CD4-positive, alpha-beta T cell (primary cell): ENCODE measurements around the gene FAM114A2. TPM values are rescaled to one million over a fixed set of nuclear protein-coding genes. Genes with fewer than 3 reads are reported as not detected.

ENCODE experiments used
- ATAC-seq: fragments of 200-7000 bp; cut with Tn5 transposase; one replicate; pipeline ENCODE4 v1.10.0; 2022; ENCODE audit warnings: mild to moderate bottlenecking; ENCODE audit not compliant: poor library complexity
- CTCF ChIA-PET: fragments of 350-600 bp; sonication (Branson Sonifier 250); formaldehyde crosslinking; loops from one replicate; lab custom pipeline; 2021; ENCODE audit warnings: antibody characterized with exemption, inconsistent platforms; lab: Charles Lee
- POLR2A ChIA-PET: fragments of 350-600 bp; sonication (Branson Sonifier 250); formaldehyde crosslinking; loops from one replicate; lab custom pipeline; 2021; ENCODE audit warnings: antibody characterized with exemption, inconsistent platforms; lab: Charles Lee
- DNase-seq, 14 experiments: peaks; one replicate each; pipeline ENCODE4 v3.0.0-alpha.2; 2013 to 2020; ENCODE audit warnings: mixed read lengths in 2 of 14
- H3K27ac ChIP-seq, 2 donors: one replicate each; pipeline versions ENCODE4 v1.5.1 to v1.7.0; 2013; ENCODE audit warnings: low read length in 2 of 2, low read depth in 1 of 2, mild to moderate bottlenecking in 1 of 2
- H3K27me3 ChIP-seq, 2 experiments: 1 replicate in 1 of 2; 2 replicates in 1 of 2; pipeline versions ENCODE4 v1.6.1 to v1.7.0; 2013; ENCODE audit warnings: low read length in 2 of 2, control low read depth in 1 of 2, mild to moderate bottlenecking in 1 of 2, moderate library complexity in 1 of 2; ENCODE audit not compliant: insufficient read depth in 2 of 2, control insufficient read depth in 1 of 2
- H3K36me3 ChIP-seq: one replicate; pipeline ENCODE4 v1.6.1; 2013; ENCODE audit warnings: low read length, control low read depth; ENCODE audit not compliant: insufficient read depth
- H3K4me1 ChIP-seq: one replicate; pipeline ENCODE4 v1.6.1; 2013; ENCODE audit warnings: low read length, control low read depth; ENCODE audit not compliant: insufficient read depth
- H3K4me3 ChIP-seq: one replicate; pipeline ENCODE4 v1.5.1; 2013; ENCODE audit warnings: mild to moderate bottlenecking, low read length, moderate library complexity
- H3K9me3 ChIP-seq, 2 experiments: 1 replicate in 1 of 2; 2 replicates in 1 of 2; pipeline versions ENCODE4 v1.6.1 to v1.7.0; 2013; ENCODE audit warnings: low read length in 2 of 2, mild to moderate bottlenecking in 2 of 2, control low read depth in 1 of 2, moderate library complexity in 1 of 2; ENCODE audit not compliant: control insufficient read depth in 1 of 2, insufficient read depth in 1 of 2
- H3K27ac Mint-ChIP-seq: one replicate; pipeline ENCODE4 v1.8.0; 2020; ENCODE audit warnings: mixed read lengths
- H3K27me3 Mint-ChIP-seq: one replicate; pipeline ENCODE4 v1.8.0; 2021; ENCODE audit warnings: mixed read lengths
- H3K36me3 Mint-ChIP-seq: one replicate; pipeline ENCODE4 v1.8.0; 2021; ENCODE audit warnings: low read depth, mixed read lengths
- H3K4me1 Mint-ChIP-seq: one replicate; pipeline ENCODE4 v1.8.0; 2021; ENCODE audit warnings: low read depth, mixed read lengths
- H3K4me3 Mint-ChIP-seq: one replicate; pipeline ENCODE4 v1.8.0; 2020; ENCODE audit warnings: mild to moderate bottlenecking, mixed read lengths
- H3K9me3 Mint-ChIP-seq: one replicate; pipeline ENCODE4 v1.8.0; 2020; ENCODE audit warnings: mixed read lengths
- CTCF ChIP-seq: fragments of 200-600 bp; IDR thresholded peaks from one replicate; pipeline ENCODE4 v1.8.0; 2022; ENCODE audit warnings: antibody characterized with exemption, mild to moderate bottlenecking
- intact Hi-C, 2 experiments: fragments of 100-400 bp; cut with DNase I in 1 of 2; cut with micrococcal nuclease in 1 of 2; formaldehyde crosslinking; loops; one replicate each; pipeline versions ENCODE4 v1.15.1 to v1.9.0; 2023 to 2025; cut with DNase I, micrococcal nuclease
- total RNA-seq, 174 experiments: library from RNA in 2 of 174; stranded (reverse) in 2 of 174; gene quantifications; one replicate each; pipeline ENCODE4 v1.2.3 and lab custom pipeline; 2021 to 2026

FAM114A2 gene
- total RNA-seq, 2 experiments from 2014 or later = 21.9 to 23.3 TPM

GRCh38 chr5:154000703-154001102 is 38.0 kb downstream of the FAM114A2 start:
- TF ChIP-seq CTCF = no peak
- peaks cover 3% of the 10 kb centered on the region for H3K9me3 Mint-ChIP-seq
- no peak overlapping the region for H3K27ac Mint-ChIP-seq

GRCh38 chr5:153999995-154000394 is 38.7 kb downstream of the FAM114A2 start:
- ChIA-PET POLR2A (no interaction called here), CTCF (no interaction called here)
- no peak overlapping the region for H3K4me3 Mint-ChIP-seq

More at GRCh38 chr5:154000703-154001102, 38.0 kb downstream of the FAM114A2 start:
- peaks cover 0 to 3% of the 10 kb centered on the region in 2 experiments for H3K9me3 ChIP-seq
- H3K27me3 Mint-ChIP-seq = no peaks in the 10 kb centered on the region
- ChIA-PET POLR2A (no interaction called here), CTCF (no interaction called here)
- no peaks in the 10 kb centered on the region for H3K4me1 Mint-ChIP-seq
- intact Hi-C loops = no loop called here
- DNase-seq = no peak
- no peak overlapping the region for H3K4me3 Mint-ChIP-seq
- no peak overlapping the region for H3K27ac ChIP-seq
- peaks cover 75% of the 10 kb centered on the region for H3K36me3 Mint-ChIP-seq
- no peaks in the 10 kb centered on the region for H3K4me1 ChIP-seq
- H3K4me3 ChIP-seq = no peak overlapping the region
- no peak for ATAC-seq
- peaks cover 41% of the 10 kb centered on the region for H3K36me3 ChIP-seq
- H3K27me3 ChIP-seq = no peaks in the 10 kb centered on the region

GRCh38 chr5:153998768-153999167 is 39.9 kb downstream of the FAM114A2 start:
- H3K4me1 Mint-ChIP-seq = no peaks in the 10 kb centered on the region
- DNase-seq = no peak
- no peak for ATAC-seq
- peaks cover 3% of the 10 kb centered on the region for H3K9me3 Mint-ChIP-seq
- Histone ChIP-seq H3K4me1 (no peaks in the 10 kb centered on the region), H3K9me3 (peaks cover 0 to 3% of the 10 kb centered on the region in 2 experiments), H3K4me3 (no peak overlapping the region), H3K27me3 (no peaks in the 10 kb centered on the region), H3K27ac (no peak overlapping the region), H3K36me3 (peaks cover 51% of the 10 kb centered on the region)
- H3K4me3 Mint-ChIP-seq = no peak overlapping the region
- TF ChIP-seq CTCF = no peak
- ChIA-PET CTCF (no interaction called here), POLR2A (no interaction called here)
- peaks cover 79% of the 10 kb centered on the region for H3K36me3 Mint-ChIP-seq
- H3K27ac Mint-ChIP-seq = no peak overlapping the region
- intact Hi-C loops = no loop called here
- H3K27me3 Mint-ChIP-seq = no peaks in the 10 kb centered on the region

More at GRCh38 chr5:153999995-154000394, 38.7 kb downstream of the FAM114A2 start:
- Histone ChIP-seq H3K4me3 (no peak overlapping the region), H3K36me3 (peaks cover 43% of the 10 kb centered on the region), H3K9me3 (peaks cover 0 to 3% of the 10 kb centered on the region in 2 experiments), H3K27me3 (no peaks in the 10 kb centered on the region), H3K27ac (no peak overlapping the region), H3K4me1 (no peaks in the 10 kb centered on the region)
- peaks cover 3% of the 10 kb centered on the region for H3K9me3 Mint-ChIP-seq
- H3K27me3 Mint-ChIP-seq = no peaks in the 10 kb centered on the region
- no peak for ATAC-seq
- intact Hi-C loops = no loop called here
- DNase-seq = no peak
- H3K27ac Mint-ChIP-seq = no peak overlapping the region
- peaks cover 78% of the 10 kb centered on the region for H3K36me3 Mint-ChIP-seq
- TF ChIP-seq CTCF = no peak
- no peaks in the 10 kb centered on the region for H3K4me1 Mint-ChIP-seq
